ENCODE results near the gene KIF5A. TPM values are rescaled to one million over a fixed set of nuclear protein-coding genes. Genes with fewer than 3 reads are reported as not detected.

The KIF5A gene
- total and polyA plus RNA-seq, 7 donors = 0.01 to 0.21 (median 0.09) TPM; not detected in 1

GRCh38 chr12:57600395-57600794 is 50.6 kb downstream of the KIF5A start:
- peaks cover 0 to 7% (median 6%) of the 10 kb centered on the region in 3 donors for H3K27me3 ChIP-seq (ENCODE audit: insufficient read depth in 3 of 3, low read length in 2 of 3)
- ATAC-seq = no peak
- 59 to 74% (median 65%) methylated on average over 2 of the region's 2 CpGs for WGBS, 3 donors
- no peak overlapping the region for H3K27ac ChIP-seq
- no peaks in the 10 kb centered on the region for H3K4me1 ChIP-seq
- H3K4me3 ChIP-seq = no peak overlapping the region
- H3K9me3 ChIP-seq = no peaks in the 10 kb centered on the region
- intact Hi-C loops (cut with DNase I) = no loop called here
- no peak for DNase-seq
- peaks cover 10 to 64% of the 10 kb centered on the region in 2 donors for H3K36me3 ChIP-seq (ENCODE audit: insufficient read depth in 1 of 2, low read depth in 1 of 2)
- no peak for TF ChIP-seq CTCF (IDR thresholded peaks at IDR 0.05)

GRCh38 chr12:57602544-57602943 is 52.7 kb downstream of the KIF5A start:
- ATAC-seq (no peak), DNase-seq (no peak)
- H3K4me3 ChIP-seq = no peak overlapping the region
- TF ChIP-seq CTCF (IDR thresholded peaks at IDR 0.05) = no peak
- no peak overlapping the region for H3K27ac ChIP-seq
- H3K4me1 ChIP-seq = no peaks in the 10 kb centered on the region
- H3K27me3 ChIP-seq (ENCODE audit: insufficient read depth in 3 of 3, low read length in 2 of 3) = peaks cover 0 to 25% (median 13%) of the 10 kb centered on the region in 3 donors
- no peaks in the 10 kb centered on the region for H3K9me3 ChIP-seq
- intact Hi-C loops (cut with DNase I) = no loop called here
- H3K36me3 ChIP-seq (ENCODE audit: insufficient read depth in 1 of 2, low read depth in 1 of 2) = peaks cover 9 to 46% of the 10 kb centered on the region in 2 donors

DNA sequence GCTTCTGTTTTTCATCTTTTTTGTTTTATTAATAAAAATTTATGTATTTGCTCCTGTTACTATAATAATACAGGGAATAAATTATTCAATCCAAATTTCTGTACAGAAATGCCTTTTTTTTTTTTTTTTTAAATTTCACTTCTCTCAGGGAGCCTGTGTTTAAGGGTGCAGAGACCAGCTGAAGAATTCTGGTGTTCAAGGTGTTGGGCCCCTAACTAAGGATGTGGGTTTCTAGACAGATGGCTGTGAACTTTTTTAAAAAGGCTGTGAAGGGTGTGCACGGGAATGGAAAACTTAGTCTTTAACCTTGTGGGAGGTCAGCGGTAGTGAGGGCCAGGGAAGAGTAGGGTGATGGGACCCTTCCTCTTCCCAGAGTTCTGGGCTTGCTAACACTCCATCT is 53.5 kb downstream of the KIF5A start:
- TF ChIP-seq CTCF (IDR thresholded peaks at IDR 0.05) = no peak
- 58 to 63% (median 59%) methylated on average over 2 of the region's 2 CpGs for WGBS, 3 donors
- H3K4me3 ChIP-seq = no peak overlapping the region
- H3K36me3 ChIP-seq (ENCODE audit: insufficient read depth in 1 of 2, low read depth in 1 of 2) = peaks cover 9 to 40% of the 10 kb centered on the region in 2 donors
- no peak for DNase-seq
- no peaks in the 10 kb centered on the region for H3K4me1 ChIP-seq
- peaks cover 0 to 25% (median 13%) of the 10 kb centered on the region in 3 donors for H3K27me3 ChIP-seq (ENCODE audit: insufficient read depth in 3 of 3, low read length in 2 of 3)
- no peak for ATAC-seq
- peak overlapping the region; percentile 64 for H3K27ac ChIP-seq
- intact Hi-C loops (cut with DNase I) = no loop called here
- no peaks in the 10 kb centered on the region for H3K9me3 ChIP-seq

DNA sequence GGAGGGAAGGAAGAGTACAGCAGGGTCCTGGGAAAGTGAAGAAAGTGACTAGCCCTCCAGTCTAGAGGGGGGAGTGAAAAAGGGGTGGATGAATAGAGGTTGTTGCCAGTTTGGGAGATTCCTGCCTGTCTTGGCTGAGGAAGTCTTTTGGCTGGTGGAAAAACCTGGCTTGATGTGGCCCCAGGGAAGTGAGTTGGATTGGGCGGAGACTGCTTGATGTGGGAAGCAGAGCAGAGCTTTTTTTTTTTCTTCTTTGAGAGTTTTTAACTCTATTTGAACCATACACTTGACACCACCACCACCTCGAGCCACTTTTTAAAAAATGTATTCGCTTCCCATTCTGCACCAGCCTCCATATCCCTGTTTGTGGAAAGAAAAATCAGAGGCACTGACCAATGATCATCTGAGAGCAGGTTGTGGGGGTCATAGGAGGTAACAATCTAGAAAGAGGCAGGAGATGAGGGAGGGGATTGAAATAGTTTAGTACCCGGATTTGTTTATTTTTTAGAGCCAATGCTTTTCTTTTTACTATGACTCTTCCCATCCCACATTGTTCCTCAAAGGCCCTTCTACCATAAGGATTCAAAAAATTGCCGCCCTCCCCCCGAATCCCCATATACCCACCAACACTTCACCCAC is 54.1 kb downstream of the KIF5A start:
- Histone ChIP-seq H3K27me3 (ENCODE audit: insufficient read depth in 3 of 3, low read length in 2 of 3) (peaks cover 0 to 31% (median 13%) of the 10 kb centered on the region in 3 donors), H3K36me3 (ENCODE audit: insufficient read depth in 1 of 2, low read depth in 1 of 2) (peaks cover 7 to 34% of the 10 kb centered on the region in 2 donors), H3K4me3 (peak overlapping the region; percentile 63), H3K27ac (peak overlapping the region; percentile 64), H3K4me1 (no peaks in the 10 kb centered on the region), H3K9me3 (no peaks in the 10 kb centered on the region)
- no peak for TF ChIP-seq CTCF (IDR thresholded peaks at IDR 0.05)
- 26 to 37% (median 30%) methylated on average over 6 of the region's 6 CpGs for WGBS, 3 donors
- peak in 3 of 4 donors; percentile 31 to 64 (median 58) for ATAC-seq
- DNase-seq = peak in 1 of 2 donors; percentile 42
- intact Hi-C loops (cut with DNase I) = no loop called here
